VCaP (cell line): ENCODE data around the gene AK8.

Experiments
- H3K27ac ChIP-seq: fragments of 450-650 bp; 2 replicates; pipeline ENCODE4 v1.5.1; 2017
- TF ChIP-seq, protein P1 (sequence below): fragments of 450-650 bp; conservative IDR thresholded peaks from 2 replicates; pipeline ENCODE4 v1.5.1; 2017; ENCODE audit warnings: mild to moderate bottlenecking, moderate library complexity

AK8 gene

DNA sequence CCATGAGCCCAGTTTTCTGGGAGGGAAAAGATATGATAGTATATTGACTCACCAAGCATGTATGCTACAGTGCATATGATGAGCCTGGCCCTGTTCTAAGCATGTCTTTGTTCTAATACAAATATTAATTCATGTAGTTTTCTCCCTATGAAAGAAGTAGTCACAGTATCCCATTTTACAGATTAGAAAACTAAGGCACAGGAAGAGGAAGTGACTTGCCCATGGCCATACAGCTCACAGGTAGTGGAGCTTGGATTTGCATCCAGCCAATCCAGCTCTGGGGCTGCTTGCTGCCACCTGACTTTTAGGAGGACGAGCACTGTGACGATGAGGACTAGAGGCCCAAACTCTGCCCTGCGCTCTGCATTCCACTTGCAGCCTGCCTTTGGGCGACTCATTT, 76.4 kb downstream of the AK8 start:
- no peak overlapping the region for H3K27ac ChIP-seq
- TF ChIP-seq, protein P1, sequence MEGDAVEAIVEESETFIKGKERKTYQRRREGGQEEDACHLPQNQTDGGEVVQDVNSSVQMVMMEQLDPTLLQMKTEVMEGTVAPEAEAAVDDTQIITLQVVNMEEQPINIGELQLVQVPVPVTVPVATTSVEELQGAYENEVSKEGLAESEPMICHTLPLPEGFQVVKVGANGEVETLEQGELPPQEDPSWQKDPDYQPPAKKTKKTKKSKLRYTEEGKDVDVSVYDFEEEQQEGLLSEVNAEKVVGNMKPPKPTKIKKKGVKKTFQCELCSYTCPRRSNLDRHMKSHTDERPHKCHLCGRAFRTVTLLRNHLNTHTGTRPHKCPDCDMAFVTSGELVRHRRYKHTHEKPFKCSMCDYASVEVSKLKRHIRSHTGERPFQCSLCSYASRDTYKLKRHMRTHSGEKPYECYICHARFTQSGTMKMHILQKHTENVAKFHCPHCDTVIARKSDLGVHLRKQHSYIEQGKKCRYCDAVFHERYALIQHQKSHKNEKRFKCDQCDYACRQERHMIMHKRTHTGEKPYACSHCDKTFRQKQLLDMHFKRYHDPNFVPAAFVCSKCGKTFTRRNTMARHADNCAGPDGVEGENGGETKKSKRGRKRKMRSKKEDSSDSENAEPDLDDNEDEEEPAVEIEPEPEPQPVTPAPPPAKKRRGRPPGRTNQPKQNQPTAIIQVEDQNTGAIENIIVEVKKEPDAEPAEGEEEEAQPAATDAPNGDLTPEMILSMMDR, result no peak

DNA sequence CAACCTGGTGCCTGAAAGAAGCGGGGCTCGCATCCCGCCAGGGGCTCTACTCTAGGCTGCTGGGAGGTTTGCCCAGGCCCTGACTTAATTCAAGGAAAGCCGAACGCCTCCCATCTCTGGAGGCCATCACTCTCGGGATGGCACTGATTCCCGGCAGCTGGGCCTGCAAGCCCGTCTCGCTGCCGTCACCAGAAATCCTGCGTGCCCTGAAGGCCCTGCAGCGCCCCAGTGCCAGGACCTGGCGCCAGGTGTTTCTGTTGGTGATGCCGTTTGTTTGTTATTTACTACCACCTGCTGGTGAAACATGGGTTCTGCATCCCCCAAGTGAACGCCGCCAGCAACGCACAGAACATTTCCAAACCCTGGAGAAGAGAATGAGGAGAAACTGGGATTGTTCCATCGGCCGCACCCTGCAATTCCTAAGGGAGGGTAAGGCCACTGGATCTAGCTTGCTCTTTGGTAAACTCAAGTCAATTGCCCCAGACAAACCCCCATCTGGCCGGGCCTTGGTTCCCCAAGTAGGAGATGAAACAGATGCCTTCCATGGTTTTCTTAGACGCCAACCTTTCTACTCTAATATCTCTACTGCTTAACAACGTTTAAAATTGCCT, 77.9 kb downstream of the AK8 start:
- H3K27ac ChIP-seq, result peak overlapping the region; percentile 48; the same call in 1 of the 2 replicates
- TF ChIP-seq, protein P1, result peak; percentile 91

DNA sequence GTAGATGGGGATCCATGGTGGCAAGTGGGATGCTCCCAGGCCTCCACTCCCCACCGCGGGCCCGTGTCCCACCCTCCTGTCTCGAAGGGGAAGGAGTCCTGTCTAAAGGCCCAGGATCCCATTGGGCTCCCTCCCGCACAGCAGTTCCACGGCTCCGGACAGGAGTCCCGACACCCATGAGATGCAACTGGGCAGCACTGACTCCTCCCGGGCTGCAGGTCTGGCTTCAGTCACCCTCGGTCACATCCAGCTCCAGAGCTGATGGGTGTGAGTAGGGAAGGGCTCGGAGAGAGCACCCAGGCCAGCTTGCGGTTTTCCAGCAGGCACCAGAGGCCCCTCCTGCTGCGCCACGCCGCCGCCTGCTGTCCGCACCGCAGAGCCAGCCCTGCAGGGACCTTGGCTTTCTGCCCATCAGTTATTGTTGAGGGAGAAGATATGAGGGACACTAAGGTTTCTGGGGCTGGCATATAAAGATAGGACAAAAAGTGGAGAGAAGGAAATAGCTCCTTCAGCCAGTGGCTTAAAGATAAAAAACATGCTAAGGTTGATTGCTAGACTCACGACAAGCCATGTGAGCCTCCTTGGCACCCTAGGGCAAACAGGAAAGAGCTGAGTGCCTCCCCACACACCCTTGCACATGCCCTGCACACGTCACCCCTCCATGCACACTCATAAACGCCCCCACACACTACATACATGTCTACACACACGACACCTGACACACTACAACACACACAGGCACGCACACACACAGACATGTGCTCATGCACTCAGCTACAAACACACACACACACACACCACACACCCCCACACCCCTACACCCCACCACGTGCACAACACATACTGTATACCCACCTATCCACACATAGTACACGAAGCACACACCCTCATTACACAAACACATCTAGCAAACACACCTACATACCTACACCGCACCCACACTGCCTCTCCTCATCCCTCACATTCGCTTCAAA, 79.0 kb downstream of the AK8 start:
- TF ChIP-seq, protein P1, result peak; percentile 61
- peak overlapping the region; percentile 48; the same call in 1 of the 2 replicates for H3K27ac ChIP-seq

DNA sequence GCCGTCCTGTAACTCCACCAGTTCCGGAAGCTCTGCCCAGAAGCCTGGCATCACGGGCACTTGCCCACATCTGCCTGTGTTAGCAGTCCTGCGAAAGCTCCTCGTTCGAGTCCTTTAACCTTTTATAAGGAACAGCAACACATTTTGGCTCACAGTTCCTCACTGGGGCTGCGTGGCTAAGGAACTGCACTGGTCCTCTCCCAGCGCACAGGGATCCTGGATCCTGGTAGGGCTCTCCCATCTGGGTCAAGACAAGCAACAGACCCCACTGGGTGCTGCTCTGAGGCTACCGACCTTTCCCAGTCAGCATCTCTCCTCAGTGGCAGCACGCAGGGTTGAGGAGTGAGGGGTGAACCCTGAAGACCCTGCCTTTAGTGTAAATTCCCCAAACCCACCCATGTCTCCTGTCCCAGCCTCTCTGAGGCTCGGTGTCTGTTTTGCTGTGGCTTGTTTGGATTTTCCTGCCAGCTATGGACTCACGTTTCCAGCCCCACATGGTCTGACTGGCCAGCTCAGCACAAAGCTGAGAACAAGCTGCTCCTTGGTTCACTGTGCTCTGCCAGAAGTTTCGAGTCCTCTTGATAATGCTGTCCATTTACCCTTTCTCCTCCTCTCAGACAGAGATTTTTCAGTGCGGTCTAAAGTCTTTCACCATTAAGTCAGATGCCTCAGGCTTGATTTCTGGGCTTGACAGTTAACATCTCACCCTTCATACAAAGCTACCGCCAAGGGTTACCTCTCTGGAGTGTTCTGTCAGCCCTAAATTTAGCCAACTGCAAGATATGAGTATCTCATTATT, 80.0 kb downstream of the AK8 start:
- H3K27ac ChIP-seq, result peak overlapping the region; percentile 48; the same call in 1 of the 2 replicates
- TF ChIP-seq, protein P1, result no peak

DNA sequence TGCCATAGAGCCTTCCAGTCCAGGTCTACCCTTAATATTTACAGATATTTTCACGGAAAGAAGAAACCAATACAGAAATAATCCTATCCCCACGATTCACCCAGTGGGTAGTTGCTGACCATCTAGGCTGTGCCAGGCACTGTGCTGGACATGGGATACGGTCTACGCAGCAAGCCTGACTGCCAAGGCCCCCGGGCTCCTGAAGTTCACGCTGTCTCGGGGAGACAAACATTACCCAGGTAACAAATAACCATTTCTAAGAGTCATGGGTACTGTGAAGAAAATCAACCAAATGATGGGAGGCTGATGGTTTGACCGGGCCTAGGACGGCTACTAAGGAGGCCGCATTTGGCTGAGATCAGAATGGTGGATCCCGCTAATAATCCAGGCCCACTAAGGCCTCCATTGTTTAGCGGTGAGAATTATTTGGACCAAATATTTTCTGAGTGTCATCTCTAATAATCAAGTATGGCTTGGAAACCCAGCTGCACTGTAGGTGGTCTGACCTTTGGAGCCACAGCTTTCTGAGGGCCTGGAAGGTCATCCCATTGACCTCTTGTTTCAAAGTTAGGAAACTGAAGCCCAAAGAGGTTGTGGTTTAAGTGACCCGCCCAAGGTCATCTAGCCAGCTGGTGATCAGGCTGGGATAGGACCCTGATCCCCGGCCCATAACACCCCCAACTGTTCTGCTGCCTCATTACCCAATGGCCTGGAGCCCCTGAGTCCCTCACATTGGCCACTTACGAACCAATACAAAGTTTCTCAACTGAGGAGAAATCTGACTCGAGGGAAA, 82.4 kb downstream of the AK8 start:
- peak overlapping the region; percentile 27 for H3K27ac ChIP-seq
- TF ChIP-seq, protein P1, result no peak

DNA sequence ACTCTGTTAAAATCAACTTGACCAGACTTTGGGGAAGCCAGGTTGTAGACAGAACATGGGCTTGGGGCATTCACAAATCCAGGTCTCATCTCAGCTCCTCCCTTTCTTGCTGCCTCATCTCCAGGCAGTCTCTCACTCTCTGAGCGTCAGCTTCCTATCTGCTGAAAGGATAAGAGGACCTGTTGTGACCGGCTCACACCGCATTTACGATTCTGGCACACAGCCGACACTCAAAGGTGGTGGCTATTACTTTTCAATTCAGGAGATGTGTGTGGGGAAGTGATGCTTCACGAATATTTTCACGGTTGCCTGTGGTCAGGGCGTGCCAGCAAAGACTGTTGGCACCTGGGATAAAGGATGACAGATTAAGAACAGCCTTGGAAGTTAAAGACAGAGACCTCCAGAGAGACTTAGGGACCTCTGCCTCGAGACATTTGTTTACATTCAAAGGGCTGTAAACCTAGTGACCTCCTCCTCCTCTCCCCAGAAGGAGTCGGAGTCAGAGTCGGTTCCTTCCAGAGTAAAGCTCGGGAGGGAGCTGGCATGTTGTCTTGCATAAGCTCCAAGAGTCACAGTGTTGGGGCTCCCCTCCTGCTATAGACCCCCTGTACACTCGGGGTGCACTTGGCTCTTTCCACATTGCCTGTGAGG, 83.2 kb downstream of the AK8 start:
- H3K27ac ChIP-seq, result peak overlapping the region; percentile 27
- TF ChIP-seq, protein P1, result no peak
